Effector CD4-positive, alpha-beta T cell (primary cell): ENCODE results near the gene CCDC57.

Experiments used
- DNase-seq: peaks from one replicate; pipeline ENCODE4 v3.0.0-alpha.2; 2020

The CCDC57 gene

DNA sequence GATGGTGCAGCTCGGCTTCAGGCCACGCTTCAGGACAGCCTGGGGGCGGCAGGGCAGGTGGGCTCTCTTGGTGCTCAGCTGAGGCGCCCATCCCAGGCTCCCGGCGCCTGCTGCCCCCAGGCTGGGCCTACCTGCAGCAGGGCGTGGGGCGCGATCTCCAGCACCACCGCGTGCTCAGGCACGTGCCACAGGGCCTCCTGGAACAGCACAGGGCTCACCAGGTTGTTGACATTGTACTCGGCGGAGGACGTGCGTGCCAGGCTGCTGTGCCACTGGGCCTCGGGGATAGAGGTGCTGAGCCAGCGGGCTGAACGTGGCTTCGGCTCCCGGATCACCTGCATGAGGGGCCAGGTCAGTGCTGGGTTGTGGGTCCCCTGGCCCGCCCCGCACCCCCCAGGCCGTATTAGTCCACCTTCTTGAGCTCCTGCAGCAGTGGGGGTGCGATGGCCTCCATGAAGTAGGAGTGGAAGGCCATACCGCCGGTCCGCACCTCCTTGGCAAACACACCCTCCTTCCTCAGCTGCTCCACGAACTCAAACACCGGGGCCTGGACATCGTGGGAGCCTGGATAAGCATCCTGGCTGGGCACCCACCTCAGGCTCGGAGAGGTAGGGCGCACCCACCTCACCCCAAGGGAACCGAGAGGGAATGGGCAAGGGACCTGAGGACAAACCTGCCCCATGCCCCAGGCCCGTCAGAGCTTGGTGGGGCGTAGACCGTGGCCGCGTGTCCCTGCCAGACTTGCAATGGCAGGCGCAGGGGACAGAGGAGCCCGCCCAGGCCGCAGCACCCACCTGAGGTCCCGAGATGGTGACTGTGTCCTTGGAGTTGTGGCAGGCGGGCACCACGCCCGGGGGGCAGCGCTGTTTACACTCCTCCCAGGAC lies 123.6 kb downstream of the CCDC57 start:
- DNase-seq = no peak

DNA sequence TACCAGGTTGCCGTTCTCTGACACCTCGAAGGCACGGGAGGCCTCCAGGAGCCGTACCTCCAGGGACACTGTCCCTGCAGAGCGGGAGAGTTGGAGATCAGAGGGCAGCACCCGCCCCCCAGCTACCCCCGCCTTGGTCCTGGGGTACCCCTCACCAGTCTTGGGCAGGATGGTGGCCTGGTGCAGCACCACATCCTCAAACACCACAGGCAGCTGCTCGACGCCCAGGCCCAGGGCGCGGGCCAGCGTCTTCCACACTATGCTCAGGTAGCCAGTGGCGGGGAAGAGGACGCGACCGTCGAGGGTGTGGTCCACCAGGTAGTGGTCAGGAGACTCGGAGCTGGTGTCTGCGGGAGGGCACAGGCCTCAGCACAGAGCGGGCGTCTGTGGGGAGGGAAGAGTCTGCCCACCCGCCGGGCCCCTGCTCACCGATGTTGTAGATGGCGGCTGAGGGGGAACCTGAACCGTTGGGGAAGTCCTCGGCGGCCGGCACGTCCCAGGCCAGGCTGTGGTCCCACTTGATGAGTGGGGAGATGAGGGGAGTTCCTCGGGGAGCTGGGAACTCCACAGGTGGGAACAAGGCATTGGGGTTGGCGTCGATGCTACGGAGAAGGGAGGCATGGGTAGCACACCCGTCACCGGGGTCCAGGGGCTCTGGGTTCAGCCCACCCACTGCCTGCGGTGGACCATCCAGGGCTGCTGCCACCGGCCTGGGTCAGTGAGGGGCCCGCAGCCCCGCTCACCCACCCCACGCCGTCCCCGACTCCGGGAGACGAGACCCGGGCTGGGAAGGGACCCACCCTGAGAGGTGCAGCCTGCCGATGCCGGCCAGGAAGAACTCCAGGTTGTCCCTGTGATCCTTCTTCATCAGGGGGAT lies 124.4 kb downstream of the CCDC57 start:
- DNase-seq = no peak

GRCh38 chr17:82086941-82087906 lies 125.4 kb downstream of the CCDC57 start:
- no peak for DNase-seq

- no peak for DNase-seq
Measured at GRCh38 chr17:82085931-82086764, 126.5 kb downstream of the CCDC57 start.

GRCh38 chr17:82085031-82085861 lies 127.4 kb downstream of the CCDC57 start:
- no peak for DNase-seq

- DNase-seq = no peak
Measured at GRCh38 chr17:82084373-82085030, 128.1 kb downstream of the CCDC57 start.

DNA sequence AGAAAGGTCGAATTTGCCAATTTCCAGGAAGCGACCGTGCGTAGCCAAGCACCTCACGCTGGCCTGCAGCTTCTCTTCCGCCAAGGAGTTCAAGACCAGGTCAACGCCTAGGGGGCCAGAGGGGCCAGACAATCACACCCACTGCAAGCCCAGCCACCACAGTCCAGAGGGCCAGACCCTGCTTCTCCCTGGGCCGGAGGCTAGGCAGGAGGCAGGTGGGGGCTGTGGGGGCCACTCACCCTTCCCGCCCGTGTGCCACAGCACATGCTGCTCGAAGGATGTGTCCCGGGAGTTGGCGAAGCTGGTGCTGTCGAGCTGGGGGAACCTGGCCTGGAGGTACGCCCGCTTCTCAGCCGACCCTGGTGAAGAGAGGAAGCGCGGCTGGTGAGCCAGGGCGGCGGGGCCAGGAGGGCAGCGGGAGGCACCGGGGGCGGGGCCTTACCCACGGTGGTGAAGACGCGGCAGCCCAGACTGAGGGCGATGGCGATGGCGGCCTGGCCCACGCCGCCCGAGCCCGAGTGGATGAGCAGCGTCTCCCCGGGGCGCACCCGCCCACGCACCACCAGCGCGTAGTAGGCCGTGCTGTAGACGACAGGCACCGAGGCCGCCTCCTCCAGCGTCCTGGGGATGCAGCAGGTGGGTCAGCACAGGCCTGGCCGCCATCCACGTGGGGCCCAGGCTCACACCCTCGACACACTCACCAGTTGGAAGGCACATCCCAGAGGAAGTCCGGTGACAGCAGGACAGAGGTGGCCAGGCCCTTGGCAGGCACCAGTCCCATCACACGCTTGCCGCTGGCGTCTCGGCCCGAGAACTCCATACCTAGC lies 128.9 kb downstream of the CCDC57 start:
- no peak for DNase-seq

DNA sequence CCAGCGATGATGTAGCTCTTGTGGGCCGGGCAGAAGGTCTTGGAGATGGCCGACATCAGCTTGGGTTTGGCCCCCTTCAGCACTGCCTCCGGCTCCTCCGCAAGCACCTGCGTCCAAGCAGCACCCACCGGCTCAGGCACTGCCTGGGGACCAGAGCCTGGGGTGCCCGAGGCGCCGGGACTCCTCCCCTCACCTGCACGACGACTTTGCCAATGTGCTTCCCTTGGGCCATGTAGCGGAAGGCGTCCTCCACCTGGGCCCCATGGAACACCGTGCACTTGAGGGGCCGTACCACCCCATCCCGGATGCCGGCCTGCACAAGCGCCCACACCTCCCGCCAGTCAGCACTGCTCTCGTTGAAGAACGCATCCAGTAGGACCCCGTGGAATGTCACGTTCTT lies 129.6 kb downstream of the CCDC57 start:
- no peak for DNase-seq

DNA sequence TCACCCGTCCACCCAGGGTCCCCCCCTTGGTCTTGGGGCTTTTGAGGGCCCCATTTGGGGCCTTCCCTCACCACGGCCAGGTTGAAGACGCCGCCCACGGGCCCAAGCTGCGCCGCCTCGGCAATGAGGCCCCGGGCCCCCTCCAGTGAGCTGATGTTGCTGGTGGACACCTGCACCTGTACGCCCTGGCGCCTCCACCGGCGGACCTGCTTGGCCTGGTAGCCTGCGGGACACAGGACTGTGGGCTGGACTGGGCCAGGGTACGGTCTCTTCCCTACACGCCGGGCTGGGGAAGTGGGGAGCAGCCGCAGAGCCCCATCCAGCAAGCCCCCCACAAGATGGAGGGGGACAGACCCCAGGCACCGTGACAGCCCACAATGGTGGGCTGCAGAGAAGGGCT lies 130.2 kb downstream of the CCDC57 start:
- DNase-seq = no peak

DNA sequence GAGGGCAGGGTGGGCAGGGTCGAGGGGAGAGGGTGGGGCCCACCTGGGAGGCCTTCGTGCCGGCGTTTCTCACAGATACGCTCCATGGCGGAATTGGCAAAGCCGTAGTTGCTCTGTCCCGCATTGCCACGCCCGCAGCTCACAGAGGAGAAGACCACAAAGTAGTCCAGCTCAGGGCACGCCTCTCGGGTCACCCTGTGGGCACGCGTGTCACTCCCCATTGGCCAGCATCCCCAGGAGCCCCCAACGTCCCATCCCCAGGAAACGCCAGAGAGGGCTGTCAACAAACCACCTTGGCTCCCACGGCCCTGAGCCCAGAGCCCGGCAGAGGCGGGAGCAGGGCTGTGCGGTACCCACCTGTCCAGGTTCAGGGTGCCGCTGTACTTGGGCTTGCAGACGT lies 130.7 kb downstream of the CCDC57 start:
- DNase-seq = no peak

- DNase-seq = no peak
Measured at GRCh38 chr17:82081546-82081945, 131.1 kb downstream of the CCDC57 start.

GRCh38 chr17:82080789-82081464 lies 131.7 kb downstream of the CCDC57 start:
- DNase-seq = no peak

- no peak for DNase-seq
Measured at GRCh38 chr17:82080048-82080788, 132.4 kb downstream of the CCDC57 start.

DNA sequence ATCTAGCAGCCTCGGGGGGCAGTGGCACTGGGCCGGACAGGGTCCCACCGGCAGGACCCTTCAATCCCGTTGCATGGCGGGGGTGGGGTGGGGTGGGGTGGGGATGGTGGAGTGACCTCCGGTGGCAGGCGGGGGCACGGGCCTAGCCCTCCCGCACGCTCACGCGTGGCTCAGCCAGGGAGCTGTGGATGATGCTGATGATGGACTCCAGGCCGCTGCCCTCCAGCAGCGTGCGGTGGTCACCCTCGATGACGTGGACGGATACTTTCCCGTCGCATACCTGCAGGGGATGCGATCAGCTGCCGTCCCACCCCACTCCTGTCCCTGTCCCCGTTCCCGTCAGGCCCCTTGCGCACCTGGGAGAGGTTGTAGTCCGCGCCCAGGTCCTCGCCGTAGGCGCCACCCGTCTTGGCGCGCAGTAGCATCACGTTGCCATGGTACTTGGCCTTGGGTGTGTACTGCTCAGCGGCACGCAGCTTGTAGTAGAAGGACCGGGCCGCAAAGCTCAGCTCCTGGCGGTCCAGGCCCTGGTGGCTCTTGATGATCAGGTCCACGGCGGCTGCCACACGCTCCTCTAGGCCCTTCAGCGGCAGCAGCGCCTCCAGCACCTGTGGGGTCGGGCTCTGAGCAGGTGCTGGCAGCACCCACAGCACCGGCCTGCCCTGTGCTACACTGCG lies 133.5 kb downstream of the CCDC57 start:
- DNase-seq = no peak

GRCh38 chr17:82078433-82078832 lies 134.2 kb downstream of the CCDC57 start:
- no peak for DNase-seq

DNA sequence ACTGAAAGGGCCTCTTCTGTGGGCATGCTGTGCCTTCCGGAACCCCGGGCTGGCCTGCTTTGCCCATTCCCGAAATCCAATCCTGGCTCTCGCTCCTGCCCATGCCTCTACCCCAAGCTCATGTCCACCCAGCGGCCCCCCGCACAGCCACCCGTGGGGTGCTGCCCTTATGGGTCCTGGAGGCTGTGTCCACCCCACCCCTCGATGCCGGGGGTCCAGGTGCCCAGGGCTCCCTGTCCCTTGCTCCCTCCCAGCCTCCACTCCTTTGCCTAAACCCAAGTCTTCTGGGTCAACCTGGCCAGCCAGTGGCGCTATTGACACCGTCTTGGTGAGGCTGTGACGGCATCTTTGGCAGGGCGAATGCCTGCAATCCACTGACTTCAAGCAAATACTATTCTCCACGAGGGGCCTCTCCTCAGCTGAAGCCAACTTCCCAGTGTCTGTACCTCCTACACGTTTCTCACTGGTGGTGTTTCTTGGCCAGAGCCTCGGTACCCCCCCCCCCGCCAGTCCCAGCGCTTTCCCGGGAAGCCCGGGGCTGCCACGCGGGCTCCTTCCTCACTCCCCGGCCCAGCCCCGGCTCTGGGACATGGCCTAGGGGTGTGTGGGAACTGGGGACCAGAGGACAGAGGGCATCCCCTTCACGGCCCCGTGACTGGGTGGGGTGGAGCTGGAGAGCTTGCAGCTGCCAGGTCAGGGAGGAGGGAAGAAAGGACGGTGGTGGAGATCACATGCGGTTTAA lies 134.9 kb downstream of the CCDC57 start:
- no peak for DNase-seq
